Panc1 (cell line): ENCODE results near the gene GMDS.

Experiments
- CTCF ChIP-seq: fragments of 450-650 bp; IDR thresholded peaks from 2 replicates; pipeline ENCODE4 v1.5.1; 2017; ENCODE audit warnings: mild to moderate bottlenecking
- REST ChIP-seq, 2 experiments: IDR thresholded peaks; 2 replicates each; pipeline ENCODE4 v1.6.1; 2011 to 2012; ENCODE audit warnings: low read depth in 2 of 2, control low read depth in 1 of 2, low read length in 1 of 2, mild to moderate bottlenecking in 1 of 2, moderate library complexity in 1 of 2; ENCODE audit not compliant: insufficient read depth in 1 of 2
- SIN3A ChIP-seq: IDR thresholded peaks from 2 replicates; pipeline ENCODE4 v1.6.1; 2012; ENCODE audit warnings: low read depth, mild to moderate bottlenecking, low read length, moderate library complexity, borderline replicate concordance; ENCODE audit not compliant: insufficient read depth

- TF ChIP-seq CTCF (no peak), SIN3A (no peak), REST (IDR thresholded peaks at IDR 0.05; ENCODE audit: insufficient read depth in 1 of 2, low read depth in 2 of 2, low read length in 1 of 2) (no peak)
Observed at GRCh38 chr6:2220154-2220553, 25.3 kb downstream of the GMDS start.
